Transverse colon (tissue), 4 donors: ENCODE data around the gene ASB14. TPM values are rescaled to one million over a fixed set of nuclear protein-coding genes. Genes with fewer than 3 reads are reported as not detected.

Experiments used
- DNase-seq: peaks from one replicate; pipeline ENCODE4 v3.0.0-alpha.2; 2019
- H3K27ac ChIP-seq, 4 donors: fragments of 200-600 bp; sonication (generic); 2 replicates each; pipeline ENCODE4 v1.5.1; 2016 to 2018; ENCODE audit warnings: inconsistent platforms in 4 of 4
- H3K27me3 ChIP-seq: fragments of 200-600 bp; sonication (generic); 2 replicates; pipeline ENCODE4 v1.5.1; 2017; ENCODE audit warnings: inconsistent platforms
- H3K36me3 ChIP-seq, 4 donors: fragments of 200-600 bp; sonication (generic); 2 replicates each; pipeline ENCODE4 v1.5.1; 2017 to 2019; ENCODE audit warnings: inconsistent platforms in 4 of 4
- H3K4me1 ChIP-seq, 4 donors: fragments of 200-600 bp; sonication (generic); 2 replicates each; pipeline ENCODE4 v1.5.1; 2017 to 2020; ENCODE audit warnings: inconsistent platforms in 4 of 4
- H3K4me3 ChIP-seq, 4 donors: fragments of 200-600 bp; sonication (generic); 1 replicate in 1 of 4; 2 replicates in 3 of 4; pipeline versions ENCODE4 v1.5.1 to v1.6.1; 2017 to 2019; ENCODE audit warnings: inconsistent platforms in 4 of 4
- H3K9me3 ChIP-seq, 2 donors: fragments of 200-600 bp; sonication (generic); 2 replicates each; pipeline ENCODE4 v1.5.1; 2017 to 2019; ENCODE audit warnings: inconsistent platforms in 2 of 2
- EP300 ChIP-seq: sonication (generic); formaldehyde crosslinking; IDR thresholded peaks from one replicate; pipeline ENCODE4 v1.6.1; 2017; ENCODE audit warnings: antibody characterized with exemption, low read depth
- POLR2A ChIP-seq: fragments of 450-650 bp; IDR thresholded peaks from one replicate; pipeline ENCODE4 v1.6.1; 2016; ENCODE audit warnings: antibody characterized with exemption, mild to moderate bottlenecking, moderate library complexity
- POLR2AphosphoS5 ChIP-seq, 3 donors: sonication (generic); formaldehyde crosslinking; IDR thresholded peaks; one replicate each; pipeline ENCODE4 v1.6.1; 2016; ENCODE audit warnings: antibody characterized with exemption in 3 of 3
- WGBS, 2 donors: methylation state at CpG; one replicate each; pipeline ENCODE4 v1.1.5; 2018; ENCODE audit warnings: low coverage in 1 of 2; 5-methylcytosine and 5-hydroxymethylcytosine counted together
- in situ Hi-C, 4 donors: fragments of 200-750 bp; cut with MboI; loops; one replicate each; pipeline versions ENCODE4 v1.15.0 to v1.15.1; 2017; ENCODE audit warnings: low sequenced_read_pairs in 3 of 4, low pct_ligation_motif_present in 1 of 4, low pct_unique_long_range_greater_than_20kb in 1 of 4
- intact Hi-C: fragments of 100-400 bp; cut with DNase I; formaldehyde crosslinking; loops from one replicate; pipeline ENCODE4 v1.15.1; 2023; ENCODE audit warnings: low total_unique reads
- total RNA-seq, 4 donors: library from RNA; depleted of rRNA; stranded (reverse); fragments of >200 nt; gene quantifications; one replicate each; pipeline ENCODE4 v1.1.0, GENCODE V29; 2016
- TF ChIP-seq, protein P1 (sequence below), 5 experiments: fragments of 200-600 bp in 3 of 5; fragments of 450-650 bp in 2 of 5; sonication (generic) in 3 of 5; IDR thresholded peaks; 1 replicate in 2 of 5; 2 replicates in 3 of 5; pipeline ENCODE4 v1.5.1; 2016 to 2017; ENCODE audit warnings: antibody characterized with exemption in 5 of 5, inconsistent platforms in 3 of 5, mild to moderate bottlenecking in 2 of 5, moderate library complexity in 1 of 5

ASB14 gene
- total RNA-seq, 4 donors from 2014 or later: not detected

GRCh38 chr3:57283334-57283733 lies 9.2 kb downstream of the ASB14 start:
- in situ Hi-C loops: no loop called here
- DNase-seq: no peak
- TF ChIP-seq, protein P1, sequence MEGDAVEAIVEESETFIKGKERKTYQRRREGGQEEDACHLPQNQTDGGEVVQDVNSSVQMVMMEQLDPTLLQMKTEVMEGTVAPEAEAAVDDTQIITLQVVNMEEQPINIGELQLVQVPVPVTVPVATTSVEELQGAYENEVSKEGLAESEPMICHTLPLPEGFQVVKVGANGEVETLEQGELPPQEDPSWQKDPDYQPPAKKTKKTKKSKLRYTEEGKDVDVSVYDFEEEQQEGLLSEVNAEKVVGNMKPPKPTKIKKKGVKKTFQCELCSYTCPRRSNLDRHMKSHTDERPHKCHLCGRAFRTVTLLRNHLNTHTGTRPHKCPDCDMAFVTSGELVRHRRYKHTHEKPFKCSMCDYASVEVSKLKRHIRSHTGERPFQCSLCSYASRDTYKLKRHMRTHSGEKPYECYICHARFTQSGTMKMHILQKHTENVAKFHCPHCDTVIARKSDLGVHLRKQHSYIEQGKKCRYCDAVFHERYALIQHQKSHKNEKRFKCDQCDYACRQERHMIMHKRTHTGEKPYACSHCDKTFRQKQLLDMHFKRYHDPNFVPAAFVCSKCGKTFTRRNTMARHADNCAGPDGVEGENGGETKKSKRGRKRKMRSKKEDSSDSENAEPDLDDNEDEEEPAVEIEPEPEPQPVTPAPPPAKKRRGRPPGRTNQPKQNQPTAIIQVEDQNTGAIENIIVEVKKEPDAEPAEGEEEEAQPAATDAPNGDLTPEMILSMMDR (IDR thresholded peaks at IDR 0.05): no peak
- no peak for TF ChIP-seq EP300
- no peak for TF ChIP-seq POLR2AphosphoS5 (IDR thresholded peaks at IDR 0.05)
- TF ChIP-seq POLR2A: no peak
- no peaks in the 10 kb centered on the region for H3K4me1 ChIP-seq
- no peaks in the 10 kb centered on the region for H3K27me3 ChIP-seq
- no peaks in the 10 kb centered on the region for H3K36me3 ChIP-seq
- H3K27ac ChIP-seq: no peak overlapping the region
- peaks cover 0 to 2% of the 10 kb centered on the region in 2 donors for H3K9me3 ChIP-seq
- intact Hi-C loops: no loop called here
- H3K4me3 ChIP-seq: no peak overlapping the region
- 65% methylated on average over 6 of the region's 6 CpGs; no CpG with 5 or more reads in 1 of the 2 donors for WGBS, 2 donors

- no peak overlapping the region for H3K4me3 ChIP-seq
- H3K27me3 ChIP-seq: no peaks in the 10 kb centered on the region
- intact Hi-C loops: loop anchor here (1.0 kb wide), 1 partner anchor 10 kb away; no protein-coding TSS in a partner anchor
- no peak overlapping the region for H3K27ac ChIP-seq
- WGBS, 2 donors: 45 to 63% methylated on average over 1 of the region's 1 CpG
- DNase-seq: no peak
- no peaks in the 10 kb centered on the region for H3K36me3 ChIP-seq
- H3K9me3 ChIP-seq: peaks cover 0 to 2% of the 10 kb centered on the region in 2 donors
- H3K4me1 ChIP-seq: no peaks in the 10 kb centered on the region
- in situ Hi-C loops: no loop called here
- TF ChIP-seq EP300 (no peak), POLR2AphosphoS5 (IDR thresholded peaks at IDR 0.05) (no peak), POLR2A (no peak)
- TF ChIP-seq, protein P1 (IDR thresholded peaks at IDR 0.05): no peak
Observed at GRCh38 chr3:57281715-57282114, 10.8 kb downstream of the ASB14 start.

DNA sequence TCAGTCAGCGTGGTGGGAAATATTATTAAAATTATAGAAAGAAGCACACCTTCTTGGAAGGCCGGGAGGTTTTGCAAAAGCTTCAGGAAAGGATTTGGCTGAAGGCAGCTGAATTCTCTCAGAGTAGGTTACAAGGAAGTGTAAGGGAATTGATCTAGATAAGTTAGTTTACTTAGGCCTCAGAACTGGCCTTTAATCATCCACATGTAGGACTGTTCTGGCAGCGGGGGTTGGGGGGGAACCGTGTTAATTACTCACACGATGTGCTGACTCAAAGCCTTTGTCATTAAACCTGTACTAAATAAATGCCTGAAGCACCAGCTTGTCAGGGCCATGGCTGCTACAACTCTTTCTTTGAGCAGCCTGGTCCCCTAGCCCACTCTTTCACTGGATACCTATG lies 12.8 kb downstream of the ASB14 start:
- TF ChIP-seq EP300: no peak
- no peak for TF ChIP-seq POLR2A
- TF ChIP-seq, protein P1 (IDR thresholded peaks at IDR 0.05): no peak
- no peak for TF ChIP-seq POLR2AphosphoS5 (IDR thresholded peaks at IDR 0.05)
- H3K27ac ChIP-seq: no peak overlapping the region
- peaks cover 0 to 2% of the 10 kb centered on the region in 2 donors for H3K9me3 ChIP-seq
- no peaks in the 10 kb centered on the region for H3K27me3 ChIP-seq
- no peaks in the 10 kb centered on the region for H3K36me3 ChIP-seq
- H3K4me1 ChIP-seq: no peaks in the 10 kb centered on the region
- intact Hi-C loops (no loop called here), in situ Hi-C loops (no loop called here)
- no peak overlapping the region for H3K4me3 ChIP-seq
- WGBS, 2 donors: 48 to 67% methylated on average over 3 to 5 of the region's 5 CpGs
- DNase-seq: no peak

DNA sequence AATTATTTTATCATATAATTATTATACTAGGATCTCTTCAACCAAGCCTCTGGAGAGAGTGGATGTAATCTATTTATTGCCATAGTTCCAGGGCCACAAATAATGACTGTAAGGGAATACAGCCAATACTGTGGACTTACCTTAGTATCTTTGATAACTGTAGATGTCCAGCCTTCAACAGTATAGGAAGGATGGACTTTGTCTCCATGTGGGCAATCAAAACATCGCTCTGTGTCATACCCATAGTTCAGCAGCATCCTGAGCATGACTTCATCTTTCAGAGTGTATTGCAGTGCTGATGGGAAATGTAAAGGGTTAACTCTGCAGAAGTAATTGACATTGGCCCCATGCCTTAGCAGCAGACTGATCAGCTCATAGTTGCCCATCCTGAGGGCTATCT lies 14.2 kb downstream of the ASB14 start:
- no peaks in the 10 kb centered on the region for H3K27me3 ChIP-seq
- TF ChIP-seq POLR2A (no peak), POLR2AphosphoS5 (IDR thresholded peaks at IDR 0.05) (no peak), EP300 (no peak)
- TF ChIP-seq, protein P1 (IDR thresholded peaks at IDR 0.05): no peak
- no peak for DNase-seq
- H3K36me3 ChIP-seq: peaks cover 0 to 3% (median 0%) of the 10 kb centered on the region in 4 donors
- 72% methylated on average over 1 of the region's 1 CpG; no CpG with 5 or more reads in 1 of the 2 donors for WGBS, 2 donors
- in situ Hi-C loops (no loop called here), intact Hi-C loops (no loop called here)
- no peak overlapping the region for H3K27ac ChIP-seq
- peaks cover 0 to 2% of the 10 kb centered on the region in 2 donors for H3K9me3 ChIP-seq
- H3K4me1 ChIP-seq: no peaks in the 10 kb centered on the region
- no peak overlapping the region for H3K4me3 ChIP-seq
